ENCODE results near the gene PPP2R3B.

Gene PPP2R3B

DNA sequence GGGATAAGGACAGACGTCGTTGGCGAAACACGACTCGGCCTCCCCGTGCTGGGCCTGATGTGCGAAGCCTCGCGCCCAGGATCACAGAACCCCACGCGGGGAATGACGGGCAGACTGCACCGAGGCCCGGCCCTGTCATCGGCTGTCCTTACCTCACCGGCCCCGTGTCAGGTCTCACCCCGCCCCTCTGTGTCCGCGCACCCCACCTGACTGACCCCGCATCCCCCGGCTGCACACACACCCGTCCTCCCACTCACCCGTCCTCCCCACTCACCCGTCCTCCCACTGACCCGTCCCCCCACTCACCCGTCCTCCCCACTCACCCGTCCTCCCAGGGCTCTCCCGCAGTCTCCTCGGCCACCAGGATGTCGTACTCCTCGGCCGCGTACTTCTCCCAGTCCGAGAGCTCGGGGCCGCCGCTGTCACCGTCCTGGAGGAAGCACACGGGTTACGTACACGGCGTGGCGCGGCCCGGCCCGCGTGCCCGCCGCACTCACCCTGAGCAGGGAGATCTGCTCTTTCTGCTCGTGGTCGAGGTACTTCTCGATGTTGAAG lies 48.3 kb downstream of the PPP2R3B start:
- TF ChIP-seq CTCF (IDR thresholded peaks at IDR 0.05), result no peak
- no peak for TF ChIP-seq ZFX (IDR thresholded peaks at IDR 0.05; ENCODE audit: borderline replicate concordance)
- H3K27ac ChIP-seq, result no peak overlapping the region

DNA sequence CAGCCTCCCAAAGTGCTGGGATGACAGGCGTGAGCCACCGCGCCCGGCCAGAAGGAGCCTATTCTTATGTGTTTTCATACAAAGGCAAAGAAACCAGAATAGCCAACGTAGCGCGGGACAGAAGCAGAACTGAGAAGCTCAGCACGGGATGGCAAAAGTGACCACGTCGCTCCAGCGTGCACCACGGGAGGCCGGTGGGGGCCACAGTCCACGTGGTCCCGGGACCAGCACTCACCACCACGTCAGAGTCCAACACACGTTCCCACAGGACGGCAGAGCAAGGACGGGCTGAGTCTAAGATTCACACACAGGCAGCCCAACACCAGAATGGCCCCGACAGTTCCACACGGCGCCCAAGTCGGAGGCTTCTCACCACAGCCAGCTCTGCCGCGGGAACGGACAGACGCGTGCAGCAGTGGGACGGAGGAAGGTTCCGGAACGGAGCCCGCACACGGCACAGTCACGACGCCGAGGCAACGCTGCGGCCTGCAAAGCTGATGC lies 49.3 kb downstream of the PPP2R3B start:
- no peak for TF ChIP-seq CTCF (IDR thresholded peaks at IDR 0.05)
- no peak for TF ChIP-seq ZFX (IDR thresholded peaks at IDR 0.05; ENCODE audit: borderline replicate concordance)
- H3K27ac ChIP-seq, result no peak overlapping the region

DNA sequence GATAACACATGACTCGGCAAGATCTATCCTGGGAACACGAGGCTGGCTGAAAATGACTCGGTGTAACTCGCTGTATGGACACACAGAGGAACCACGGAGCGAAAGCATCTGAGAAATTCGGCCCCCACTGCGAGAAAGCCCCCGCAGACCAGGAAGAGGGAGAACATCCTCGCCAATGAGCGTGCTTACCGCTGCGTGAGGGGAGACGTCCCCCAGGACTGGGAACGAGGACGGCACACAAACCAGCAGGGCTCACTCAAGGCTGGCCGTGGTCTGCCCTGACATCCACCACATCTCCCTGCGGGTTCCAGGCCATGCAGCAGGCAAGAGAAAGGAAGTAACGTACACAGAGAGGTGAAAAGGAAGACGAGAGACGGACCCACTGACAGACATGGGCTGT lies 50.5 kb downstream of the PPP2R3B start:
- no peak overlapping the region for H3K27ac ChIP-seq
- TF ChIP-seq ZFX (IDR thresholded peaks at IDR 0.05; ENCODE audit: borderline replicate concordance) (no peak), CTCF (IDR thresholded peaks at IDR 0.05) (no peak)

GRCh38 chrX:335758-336155 lies 51.0 kb downstream of the PPP2R3B start:
- no peak for TF ChIP-seq ZFX (IDR thresholded peaks at IDR 0.05; ENCODE audit: borderline replicate concordance)
- TF ChIP-seq CTCF (IDR thresholded peaks at IDR 0.05), result no peak
- no peak overlapping the region for H3K27ac ChIP-seq

GRCh38 chrX:334971-335757 lies 51.5 kb downstream of the PPP2R3B start:
- TF ChIP-seq ZFX (IDR thresholded peaks at IDR 0.05; ENCODE audit: borderline replicate concordance) (no peak), CTCF (IDR thresholded peaks at IDR 0.05) (no peak)
- no peak overlapping the region for H3K27ac ChIP-seq

DNA sequence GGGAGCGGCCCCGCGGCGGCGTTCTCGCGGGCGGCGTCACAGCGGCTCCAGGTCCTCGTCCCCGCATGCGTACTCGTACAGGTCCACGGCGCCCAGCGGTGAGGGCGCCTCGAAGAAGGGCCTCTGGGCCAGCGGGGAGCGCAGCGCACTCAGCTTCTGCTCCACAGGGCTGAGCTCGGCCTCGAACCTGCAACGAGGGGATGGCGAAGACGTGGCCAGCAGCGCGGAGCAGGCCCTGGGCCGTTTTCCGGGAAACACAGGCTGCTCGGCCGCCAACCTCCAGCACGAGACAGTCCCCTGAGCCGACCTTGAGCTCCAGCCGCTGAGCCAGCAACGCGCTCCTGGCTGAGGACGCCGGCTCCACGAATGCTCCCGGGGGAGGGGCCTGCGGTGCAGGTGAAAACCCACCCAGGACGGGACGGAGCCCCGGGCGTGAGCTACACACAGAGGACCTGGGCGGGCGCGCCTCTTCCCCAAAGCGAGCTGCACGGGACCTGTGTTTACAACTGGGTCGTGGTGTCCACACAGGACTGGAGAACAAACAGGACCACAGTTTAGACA lies 52.3 kb downstream of the PPP2R3B start:
- TF ChIP-seq ZFX (IDR thresholded peaks at IDR 0.05; ENCODE audit: borderline replicate concordance) (no peak), CTCF (IDR thresholded peaks at IDR 0.05) (no peak)
- no peak overlapping the region for H3K27ac ChIP-seq

All from 22Rv1 (cell line).